Measurements from ENCODE around the gene SIPA1L3. TPM values are rescaled to one million over a fixed set of nuclear protein-coding genes. Genes with fewer than 3 reads are reported as not detected.

Gene SIPA1L3
- total RNA-seq, 1 donor from 2014 or later: 15.0 TPM

DNA sequence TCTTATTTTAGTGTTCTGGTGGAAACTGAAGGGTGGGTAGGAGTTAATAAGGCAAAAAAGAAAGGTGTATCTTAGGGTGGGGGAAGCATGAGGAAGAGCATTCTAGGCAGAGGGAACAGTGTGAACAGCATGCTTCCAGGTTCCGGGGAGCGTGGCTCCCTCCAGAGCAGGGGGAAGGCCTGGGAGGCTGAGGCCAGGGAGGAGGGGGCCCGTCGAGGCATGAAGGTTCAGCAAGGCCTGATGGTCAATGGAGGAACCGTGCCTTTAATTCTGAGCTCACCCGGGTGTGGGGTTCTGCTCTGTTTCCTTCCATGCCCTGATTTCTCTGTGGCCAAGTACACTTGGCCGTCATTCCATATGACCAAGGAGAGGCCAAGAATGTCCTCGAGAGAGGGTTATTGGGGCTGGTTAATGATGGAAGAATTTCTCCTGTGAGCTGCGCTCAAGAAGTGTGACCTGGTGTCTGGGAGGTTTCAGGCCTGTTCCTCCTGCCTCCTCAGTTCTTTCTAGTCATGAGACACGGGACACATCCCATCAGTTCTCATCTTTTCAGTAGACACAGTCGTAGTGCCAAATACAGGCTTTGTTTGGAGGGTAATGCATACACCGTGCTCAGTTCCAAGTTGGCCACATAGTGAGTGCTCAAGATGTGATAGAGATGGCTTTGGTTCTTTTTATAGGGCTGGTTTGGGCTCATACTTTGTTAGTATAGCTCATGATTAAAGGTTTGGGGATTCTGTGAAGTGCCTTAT, 73.6 kb downstream of the SIPA1L3 start:
- ATAC-seq: no peak

DNA sequence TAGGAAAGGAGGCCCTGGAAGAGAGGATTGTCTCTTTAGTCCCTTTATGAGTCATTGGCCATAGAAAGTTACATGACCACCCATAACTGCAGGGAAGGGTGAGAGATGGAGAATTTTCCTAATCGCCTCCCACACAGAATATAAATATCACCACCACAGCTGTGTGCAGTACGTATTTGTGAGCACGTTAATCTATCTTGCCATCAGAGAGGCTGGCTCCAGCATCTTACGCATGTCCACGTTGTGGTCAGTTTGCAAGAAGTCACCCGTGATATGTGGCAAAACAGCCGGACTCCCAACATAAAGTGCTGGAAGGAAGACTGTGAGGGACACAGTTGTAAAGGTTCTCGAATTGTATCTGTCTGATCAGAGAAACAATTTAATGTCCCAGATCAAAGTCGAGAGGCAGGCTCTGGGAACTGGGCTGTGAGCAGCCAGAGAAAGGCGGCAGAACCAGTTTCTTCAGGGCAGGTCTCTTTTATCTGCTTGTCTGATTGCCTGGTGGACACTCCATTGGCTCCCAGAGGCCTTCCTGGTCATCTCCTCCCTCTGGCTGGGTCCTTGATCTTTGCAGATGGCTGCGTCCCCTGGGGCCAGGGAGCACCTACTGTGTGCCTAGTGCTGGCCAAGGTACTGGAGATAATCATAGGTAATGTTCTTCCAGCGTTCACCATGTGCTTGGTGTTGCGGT, 74.9 kb downstream of the SIPA1L3 start:
- no peak for ATAC-seq

DNA sequence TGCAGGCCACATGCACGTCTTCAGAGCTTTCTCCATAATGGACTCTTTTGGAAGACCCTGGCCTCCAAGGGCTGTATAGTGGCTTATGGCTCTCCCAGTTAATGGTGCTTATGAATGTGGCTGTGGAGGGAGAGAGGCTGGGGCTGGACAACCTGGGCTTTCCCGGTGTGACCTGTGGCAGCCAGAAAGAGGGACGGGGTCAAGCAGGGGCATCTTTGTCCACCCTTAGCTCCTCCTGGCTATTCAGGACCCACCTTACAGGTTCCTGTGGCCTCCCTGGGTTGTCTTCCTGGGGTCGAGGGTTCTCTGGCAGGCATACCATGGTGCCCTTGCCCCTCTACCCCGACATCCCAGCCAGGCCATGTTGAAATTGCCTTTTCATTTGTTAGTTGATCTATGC, 75.6 kb downstream of the SIPA1L3 start:
- no peak for ATAC-seq

DNA sequence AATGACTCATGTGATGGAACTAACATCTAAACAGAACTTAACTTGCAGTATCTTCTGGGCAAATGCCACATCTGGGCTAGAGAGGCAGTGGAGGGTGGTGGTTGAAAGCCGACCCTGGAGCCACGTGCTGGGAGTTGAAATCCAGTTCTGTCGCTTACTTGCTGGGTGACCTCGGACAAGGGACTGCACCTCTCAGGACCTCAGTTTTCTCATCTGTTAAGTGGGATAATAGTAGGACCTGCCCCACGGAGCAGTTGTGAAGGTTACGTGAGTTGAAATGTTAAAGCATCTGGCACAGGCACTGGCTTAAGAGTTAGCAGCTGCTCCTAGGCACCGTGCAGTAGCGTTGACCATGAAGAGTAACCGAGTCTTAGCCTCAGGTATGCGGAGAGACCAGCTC, 76.1 kb downstream of the SIPA1L3 start:
- no peak for ATAC-seq

DNA sequence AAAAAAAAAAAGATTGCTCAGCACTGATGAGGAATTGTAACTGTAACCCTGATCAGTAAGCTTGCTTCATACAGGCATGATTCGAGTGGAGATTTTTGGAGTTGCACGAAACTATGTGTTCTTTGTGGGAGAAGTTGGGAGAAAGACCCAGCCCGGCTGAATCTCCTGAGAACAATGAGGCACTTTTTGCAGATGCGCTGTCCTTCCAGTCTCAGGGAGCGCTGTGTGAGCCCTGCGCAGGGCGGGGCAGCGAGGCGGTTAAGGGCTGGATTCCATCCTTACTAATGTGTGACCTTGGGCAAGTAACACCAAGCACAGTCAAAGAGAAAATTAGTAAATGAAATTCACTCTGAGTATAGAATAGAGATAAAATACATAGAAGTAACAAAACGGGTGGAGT, 76.9 kb downstream of the SIPA1L3 start:
- no peak for ATAC-seq

DNA sequence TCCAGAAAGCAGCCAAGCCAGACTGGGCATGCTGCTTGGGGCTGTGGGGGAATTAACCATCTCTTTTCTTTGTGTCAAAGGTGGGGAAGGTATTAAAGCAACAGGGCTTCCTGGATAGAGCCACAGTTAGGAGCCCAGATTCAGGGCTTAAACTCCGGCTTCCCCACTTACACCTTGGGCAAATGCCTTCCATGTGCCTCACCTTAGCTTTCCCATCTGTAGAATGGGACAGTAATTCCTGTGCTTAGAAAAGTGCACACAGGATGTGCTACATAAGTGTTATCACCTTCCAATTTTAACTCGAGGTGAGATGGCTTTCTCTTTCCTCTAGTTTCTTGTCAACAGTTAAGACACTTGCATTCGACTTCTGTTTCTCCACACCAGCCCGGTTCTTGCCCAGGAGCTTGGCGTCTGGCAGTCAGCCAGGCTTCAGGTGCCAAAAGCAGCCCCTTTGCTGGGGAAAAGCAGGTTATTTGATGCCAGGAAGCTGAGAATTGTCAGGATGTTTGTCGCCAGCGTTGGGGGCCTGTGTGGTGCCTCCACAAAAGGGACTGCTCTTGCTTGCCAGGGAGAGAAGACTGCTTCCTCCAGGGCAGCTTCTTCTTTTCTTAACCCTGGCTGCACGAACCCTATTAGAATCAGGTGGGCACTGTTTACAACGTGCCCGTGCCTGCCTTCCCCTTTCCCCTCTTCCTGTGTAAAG, 79.2 kb downstream of the SIPA1L3 start:
- ATAC-seq: no peak

DNA sequence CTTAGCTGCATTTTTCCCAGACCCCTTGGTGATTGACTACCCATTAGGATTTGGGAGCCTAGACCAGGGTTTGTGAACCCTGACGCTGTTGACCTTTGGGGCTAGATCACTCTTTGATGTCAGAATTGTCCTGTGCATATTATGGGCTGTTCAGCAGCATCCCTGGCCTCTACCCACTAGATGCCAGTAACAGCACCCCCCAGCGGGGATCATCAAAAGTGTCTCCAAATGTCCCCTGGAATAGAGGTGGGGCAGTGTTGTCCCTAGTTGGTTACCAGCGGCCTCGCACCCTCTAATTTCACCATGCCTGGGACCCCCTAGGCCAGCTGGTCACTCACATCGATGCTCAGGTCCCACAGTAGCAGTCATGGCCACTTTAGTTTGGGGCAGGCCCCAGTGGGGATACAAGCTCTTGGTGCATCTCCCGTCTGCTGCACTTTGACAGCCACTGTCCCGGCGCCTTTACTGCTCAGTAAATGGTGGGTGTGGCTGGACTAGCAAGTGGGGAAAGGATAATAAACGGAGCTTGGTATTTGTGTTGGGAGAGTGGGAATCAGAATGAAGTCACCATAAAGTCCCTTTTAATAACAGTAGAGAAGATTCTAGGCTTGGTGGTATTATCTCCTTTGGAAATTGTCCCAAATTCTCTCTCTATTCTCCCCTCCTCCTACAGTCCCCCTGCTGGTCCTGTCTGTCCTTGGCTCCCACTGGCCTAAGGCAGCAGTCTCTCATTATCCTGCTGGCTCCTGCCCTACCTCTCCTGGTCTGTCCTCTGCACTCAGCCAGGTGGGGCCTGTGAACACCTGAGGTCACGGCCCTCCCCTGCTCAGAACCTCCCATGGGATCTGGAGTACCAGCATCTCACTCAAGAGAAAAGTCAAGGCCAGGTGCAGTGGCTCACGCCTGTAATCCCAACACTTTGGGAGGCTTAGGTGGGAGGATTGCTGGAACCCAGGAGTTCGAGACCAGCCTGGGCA, 80.6 kb downstream of the SIPA1L3 start:
- no peak for ATAC-seq

DNA sequence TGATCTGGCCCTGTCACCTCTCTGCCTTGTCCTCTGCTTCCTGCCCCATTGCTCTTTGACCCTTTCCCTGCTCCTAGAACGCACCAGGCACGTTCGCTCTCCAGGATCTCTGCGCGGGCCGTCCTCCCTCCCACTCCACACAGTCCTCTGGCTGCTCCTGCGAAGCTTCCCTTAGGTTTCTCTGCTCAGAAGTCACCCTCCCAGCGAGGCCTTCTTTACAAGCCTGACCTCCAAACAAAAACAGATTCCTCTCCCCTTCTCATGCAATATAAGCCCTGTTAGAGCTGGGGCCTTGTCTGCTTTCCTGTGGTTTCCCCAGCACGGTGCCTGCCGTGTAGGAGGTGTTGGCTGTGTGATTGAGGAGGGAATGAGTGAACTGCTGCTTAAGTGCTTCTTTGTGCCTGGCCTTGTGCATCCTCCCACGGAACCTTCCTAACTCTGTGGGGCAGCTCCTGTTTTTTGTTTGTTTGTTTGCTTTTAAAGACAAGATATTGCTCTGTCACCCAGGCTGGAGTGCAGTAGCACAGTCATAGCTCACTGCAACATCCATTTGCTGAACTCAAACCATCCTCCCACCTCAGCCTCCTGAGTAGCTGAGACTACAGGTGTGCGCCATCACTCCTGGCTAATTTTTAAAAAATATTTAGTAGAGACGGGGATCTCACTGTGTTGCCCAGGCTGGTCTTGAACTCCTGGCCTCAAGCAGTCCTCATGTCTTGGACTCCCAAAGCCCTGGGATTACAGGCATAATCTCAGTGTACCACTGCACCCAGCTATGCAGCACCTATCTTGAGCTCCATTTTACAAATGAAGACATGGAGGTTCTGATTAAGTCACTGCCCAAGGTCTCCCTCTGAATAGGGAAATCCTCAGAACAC, 82.0 kb downstream of the SIPA1L3 start:
- ATAC-seq: no peak

DNA sequence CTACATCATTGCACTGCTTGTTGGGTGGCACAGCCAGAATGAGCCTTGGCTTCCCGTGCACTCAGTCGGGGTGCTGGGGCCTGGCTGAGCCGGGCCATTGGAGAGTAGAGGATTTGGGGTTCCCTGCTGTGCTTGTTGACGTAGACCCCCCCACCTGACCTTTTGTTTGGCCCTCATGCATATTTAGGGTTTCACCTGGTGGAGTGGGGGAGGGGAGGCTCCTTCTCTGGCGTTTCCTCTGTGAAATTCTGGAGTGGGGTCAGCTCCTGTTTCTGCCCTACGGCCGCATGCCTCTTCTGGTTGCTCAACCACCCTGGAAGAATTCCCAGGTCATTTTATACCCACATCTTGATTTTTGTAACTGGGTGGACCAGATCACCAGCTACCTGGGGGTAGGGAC, 82.8 kb downstream of the SIPA1L3 start:
- ATAC-seq: no peak

DNA sequence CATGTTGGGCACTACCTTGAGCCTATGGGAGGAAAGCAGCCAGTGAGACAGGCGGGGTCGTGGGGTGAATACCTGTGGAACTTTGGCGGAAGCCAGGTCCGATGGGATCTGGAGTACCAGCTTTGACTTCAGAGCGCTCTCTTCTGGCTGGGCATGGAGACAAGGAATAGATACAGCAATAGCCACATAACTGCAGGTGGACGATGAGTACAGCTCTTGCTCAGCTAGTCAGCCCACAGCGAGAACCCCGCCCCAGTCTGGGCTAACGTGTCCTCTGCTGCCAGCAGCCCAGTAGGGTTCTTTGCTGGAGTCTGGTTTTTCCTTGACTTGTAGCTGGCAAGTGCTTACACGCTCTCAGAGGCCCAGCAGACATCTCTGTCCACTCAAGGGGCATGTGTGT, 83.4 kb downstream of the SIPA1L3 start:
- ATAC-seq: peak; percentile 78

DNA sequence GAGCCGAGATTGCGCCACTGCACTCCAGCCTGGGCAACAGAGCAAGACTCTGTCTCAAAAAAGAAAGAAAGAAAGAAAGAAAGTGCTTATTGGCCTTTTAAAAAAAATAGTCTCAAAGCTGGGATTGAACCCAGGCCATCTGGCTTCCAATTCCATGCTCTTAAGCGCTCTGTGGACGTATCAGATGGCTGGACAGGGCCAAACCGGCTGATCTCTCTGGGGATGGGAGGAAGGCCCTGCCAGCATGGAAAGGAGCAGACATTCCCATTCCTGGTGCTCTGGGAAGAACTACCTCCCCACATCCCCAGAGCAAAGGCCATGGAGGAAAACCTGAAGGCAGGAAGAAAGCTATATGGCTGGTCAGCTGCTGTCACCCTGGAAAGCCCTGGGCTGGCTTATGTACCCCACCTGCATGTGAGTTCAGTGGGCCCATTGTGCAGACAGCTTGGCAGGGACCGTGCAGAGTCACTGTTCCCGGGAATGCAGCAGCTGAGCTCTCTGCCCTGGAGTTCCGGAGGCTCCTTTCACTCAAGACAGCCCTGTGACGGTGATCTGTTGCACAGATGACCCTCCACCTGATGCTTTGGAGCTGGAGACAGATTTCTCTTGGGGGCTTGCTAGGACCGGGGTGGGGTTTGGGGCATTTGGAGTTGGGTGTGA, 84.3 kb downstream of the SIPA1L3 start:
- no peak for ATAC-seq

DNA sequence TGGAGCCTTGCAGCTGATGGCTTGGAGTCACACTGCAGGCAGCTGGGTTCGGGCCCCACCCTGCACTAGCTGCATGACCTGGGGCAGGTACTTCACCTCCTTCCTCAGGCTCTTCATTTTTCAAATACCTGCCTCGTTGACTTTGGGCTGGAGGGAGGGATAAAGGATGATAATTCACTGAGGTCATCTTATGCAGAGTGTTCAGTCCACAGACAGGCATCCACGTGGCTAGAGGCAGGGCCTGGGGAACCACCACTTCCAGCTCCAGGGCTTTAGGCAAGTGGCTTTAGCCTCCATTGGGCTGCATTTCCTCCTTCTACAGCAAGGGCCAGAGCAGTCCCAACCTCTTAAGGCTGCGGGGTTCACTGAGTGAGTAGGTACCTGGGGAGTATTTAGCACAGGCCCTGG, 84.8 kb downstream of the SIPA1L3 start:
- ATAC-seq: peak; percentile 58

DNA sequence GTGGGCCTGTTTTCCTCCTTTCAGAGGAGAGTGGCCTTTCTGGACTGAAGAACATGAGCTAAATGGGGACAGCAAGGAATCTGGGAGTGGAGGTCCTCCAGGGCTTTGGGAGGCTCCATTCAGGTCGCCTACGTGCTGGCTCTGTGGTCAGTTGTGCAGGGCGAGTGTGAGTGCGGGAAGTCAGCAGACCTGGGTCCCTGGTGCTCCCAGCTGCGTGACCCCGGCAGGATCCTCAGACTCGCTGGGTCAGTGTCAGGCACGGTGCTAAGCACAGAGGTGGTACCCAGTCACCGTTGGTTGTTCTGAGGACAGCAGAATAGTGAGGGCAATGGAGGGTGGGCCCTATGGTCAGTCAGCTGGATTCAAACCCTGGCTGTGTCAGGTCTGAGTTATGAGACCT, 85.8 kb downstream of the SIPA1L3 start:
- ATAC-seq: no peak

DNA sequence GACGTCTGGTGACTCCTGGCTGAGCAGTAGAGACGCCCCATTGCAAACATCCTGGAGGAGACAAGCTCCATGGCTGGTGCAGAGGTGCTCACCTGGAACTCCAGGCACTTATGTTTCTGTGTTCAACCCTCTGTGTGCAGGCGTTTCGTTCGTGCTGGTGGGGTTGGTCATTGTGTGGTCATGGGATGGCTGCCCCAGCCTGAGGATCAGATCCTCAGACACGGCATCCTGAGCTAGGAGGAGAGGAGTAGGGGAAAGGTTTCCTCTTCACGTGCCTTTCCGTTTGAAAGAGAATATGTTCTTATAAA, 87.8 kb downstream of the SIPA1L3 start:
- ATAC-seq: no peak

DNA sequence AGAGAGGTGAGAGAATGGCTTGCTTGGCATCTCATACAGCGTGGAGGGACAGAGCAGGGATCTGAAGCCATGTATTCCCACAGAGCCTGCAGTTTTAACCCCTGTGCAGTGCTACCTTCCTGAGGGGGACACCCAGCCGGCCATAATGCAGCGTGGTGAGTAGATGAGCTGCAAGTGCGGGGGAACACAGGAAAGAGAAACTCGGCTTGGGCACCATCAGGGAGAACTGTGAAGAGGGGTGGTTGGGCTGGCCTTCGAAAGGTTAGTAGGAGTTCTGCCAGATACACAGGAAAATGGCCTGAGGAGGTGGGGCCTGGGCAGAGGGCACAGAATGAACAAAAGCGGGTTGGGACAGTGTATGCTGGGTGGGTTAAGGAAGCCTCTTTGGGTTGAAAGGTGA, 88.3 kb downstream of the SIPA1L3 start:
- ATAC-seq: no peak

DNA sequence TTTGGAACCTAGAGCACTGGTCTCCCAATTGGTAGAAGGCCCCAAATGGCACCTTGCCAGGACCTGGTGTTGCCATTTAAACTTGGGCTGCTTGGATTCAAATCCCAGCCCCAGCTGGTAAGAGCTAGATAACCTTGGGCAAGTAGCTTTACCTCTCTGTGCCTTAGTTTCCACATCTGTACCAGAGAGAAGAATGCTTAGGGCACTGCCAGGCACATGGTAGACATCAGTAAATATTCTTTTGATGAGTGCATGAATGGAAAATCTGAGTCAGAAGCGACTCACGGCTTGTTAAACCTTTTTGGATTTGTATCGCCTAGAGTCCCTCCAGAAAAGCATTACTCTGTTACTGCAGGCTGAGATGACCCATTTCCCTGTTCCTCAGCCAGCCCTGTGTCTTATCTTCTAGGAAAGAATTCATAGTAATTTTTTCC, 90.9 kb downstream of the SIPA1L3 start:
- ATAC-seq: peak; percentile 82

DNA sequence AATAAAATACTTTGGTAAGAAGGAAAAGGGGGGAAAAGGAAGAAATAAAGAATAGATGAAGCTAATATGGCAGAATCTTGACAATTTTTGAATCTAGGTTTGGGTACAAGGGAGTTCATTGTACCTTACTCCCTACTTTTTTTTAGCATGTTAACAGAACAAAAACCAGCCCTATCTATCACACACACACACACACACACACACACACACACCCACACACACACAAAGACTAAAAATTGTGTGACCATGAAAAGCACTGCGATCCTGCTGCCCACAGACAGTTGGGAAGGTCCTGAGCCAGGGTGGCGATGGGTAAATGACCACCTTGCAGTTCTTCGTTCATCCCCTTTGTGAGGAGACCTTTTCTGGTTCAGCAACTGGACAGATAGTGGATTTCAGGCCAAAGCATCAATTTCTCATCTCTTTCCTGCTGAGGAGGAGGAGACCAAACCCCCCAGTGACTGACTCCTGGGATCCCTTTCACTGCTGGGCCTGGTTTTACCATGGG, 91.8 kb downstream of the SIPA1L3 start:
- no peak for ATAC-seq

DNA sequence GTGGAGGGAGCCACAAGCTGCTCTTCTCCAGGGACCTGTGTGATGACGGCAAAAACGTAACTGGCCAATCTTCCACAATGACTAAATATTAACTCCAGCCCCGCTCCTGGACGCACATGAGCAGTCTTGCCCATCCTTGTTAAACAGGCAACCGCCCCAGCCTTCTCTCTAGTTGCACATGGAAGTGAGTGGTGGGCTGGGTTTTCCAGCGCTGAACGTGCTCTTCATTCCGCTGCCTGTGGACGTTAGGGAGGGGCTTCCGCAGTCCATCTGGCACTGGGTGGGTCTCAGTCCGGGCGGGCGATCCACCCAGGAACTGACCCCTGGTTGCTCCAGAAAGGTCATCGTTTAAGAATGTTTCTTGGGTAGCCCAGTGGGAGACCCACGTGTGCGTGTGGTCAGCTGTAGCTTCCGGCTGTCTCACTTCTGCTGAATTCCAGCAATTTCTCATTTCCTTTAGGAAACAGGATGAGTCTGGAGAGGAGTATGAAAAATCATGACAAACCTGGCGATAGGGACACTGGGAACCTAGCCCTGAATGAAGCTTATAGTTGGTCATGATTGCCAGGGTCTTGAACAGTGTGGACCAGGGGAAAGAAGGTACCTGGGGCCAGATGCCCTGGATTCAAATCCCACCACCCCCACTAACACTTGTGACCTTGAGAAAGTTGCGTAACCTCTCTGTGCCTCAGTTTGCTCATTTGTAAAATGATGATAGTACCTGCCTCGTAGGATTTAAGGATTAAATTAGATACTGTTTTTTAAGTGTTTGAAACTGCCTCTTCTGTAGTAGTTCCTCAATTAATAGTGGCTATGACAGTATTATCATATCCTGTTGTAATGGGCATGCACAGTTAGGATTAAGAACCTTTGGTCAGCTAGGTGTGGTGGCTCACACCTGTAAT, 92.6 kb downstream of the SIPA1L3 start:
- no peak for ATAC-seq

DNA sequence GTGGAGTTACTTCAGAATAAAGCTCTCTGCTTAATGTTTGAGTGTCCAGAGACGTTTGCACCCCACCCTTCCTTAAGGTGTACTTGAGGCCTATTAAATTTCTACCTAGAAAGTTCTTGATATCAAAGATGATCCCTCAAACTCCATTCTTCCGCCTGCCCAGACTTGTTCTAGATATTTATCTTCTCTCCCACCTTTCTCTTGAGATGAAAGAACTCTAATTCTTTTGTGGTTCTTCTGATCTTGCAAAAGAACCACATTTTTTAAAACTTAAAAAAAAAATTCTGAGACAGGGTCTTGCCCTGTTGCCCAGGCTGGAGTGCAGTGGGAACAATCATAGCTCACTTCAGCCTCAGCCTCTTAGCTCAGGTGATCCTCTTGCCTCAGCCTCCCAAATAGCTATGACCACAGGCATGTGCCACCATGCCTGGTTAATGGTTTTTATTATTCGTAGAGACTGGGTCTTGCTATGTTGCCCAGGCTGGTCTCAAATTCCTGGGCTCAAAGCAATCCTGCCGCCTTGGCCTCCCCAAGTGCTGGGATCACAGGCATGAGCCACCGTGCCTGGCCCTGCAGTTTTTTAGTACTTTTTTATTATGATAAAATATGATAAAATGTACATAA, 94.3 kb downstream of the SIPA1L3 start:
- ATAC-seq: no peak

Measured in esophagus mucosa (tissue), 1 donor.